Activated T-cell treated with anti-CD3 and anti-CD28 coated beads for 4 hours (primary cell): ENCODE results near the gene AGMAT.
A peak's percentile ranks its signal among the peaks of the same experiment; 100 is the strongest.

Source experiments
- DNase-seq: peaks from one replicate; pipeline ENCODE4 v3.0.0-alpha.2; 2020

The AGMAT gene

GRCh38 chr1:15558516-15558915 lies 26.3 kb downstream of the AGMAT start:
- DNase-seq: no peak

- no peak for DNase-seq
These were observed 27.3 kb downstream of the AGMAT start for GRCh38 chr1:15557594-15557993.

GRCh38 chr1:15557008-15557407 lies 27.8 kb downstream of the AGMAT start:
- DNase-seq: no peak

- no peak for DNase-seq
These were observed 34.3 kb downstream of the AGMAT start for GRCh38 chr1:15550573-15550972.

GRCh38 chr1:15546641-15547040 lies 38.2 kb downstream of the AGMAT start:
- DNase-seq: no peak

GRCh38 chr1:15543589-15544568 lies 41.0 kb downstream of the AGMAT start:
- DNase-seq: no peak

- DNase-seq: no peak
These were observed 41.6 kb downstream of the AGMAT start for GRCh38 chr1:15543251-15543588.

GRCh38 chr1:15542388-15543250 lies 42.2 kb downstream of the AGMAT start:
- DNase-seq: no peak

GRCh38 chr1:15541231-15541792 lies 43.5 kb downstream of the AGMAT start:
- no peak for DNase-seq

GRCh38 chr1:15540186-15540585 lies 44.7 kb downstream of the AGMAT start:
- no peak for DNase-seq

- no peak for DNase-seq
These were observed 46.1 kb downstream of the AGMAT start for GRCh38 chr1:15538771-15539170.

GRCh38 chr1:15531682-15532081 lies 53.2 kb downstream of the AGMAT start:
- no peak for DNase-seq

GRCh38 chr1:15531003-15531402 lies 53.8 kb downstream of the AGMAT start:
- DNase-seq: no peak

GRCh38 chr1:15526490-15527339 lies 58.1 kb downstream of the AGMAT start, which contains the start of gene DNAJC16:
DNAJC16 (plus strand) TSS chr1:15526848; CDS start chr1:15529106, 2,258 bp downstream.
- peak; percentile 92 for DNase-seq

- no peak for DNase-seq
These were observed 58.8 kb downstream of the AGMAT start for GRCh38 chr1:15526021-15526489.

GRCh38 chr1:15525050-15526020 lies 59.5 kb downstream of the AGMAT start:
- no peak for DNase-seq

- DNase-seq: peak; percentile 100
These were observed 60.4 kb downstream of the AGMAT start for GRCh38 chr1:15524283-15525049.

GRCh38 chr1:15524021-15524282 lies 60.9 kb downstream of the AGMAT start, which contains the start of gene CASP9:
CASP9 (minus strand) TSS chr1:15524215; CDS start chr1:15524200, 15 bp downstream.
- no peak for DNase-seq

- DNase-seq: no peak
These were observed 61.5 kb downstream of the AGMAT start for GRCh38 chr1:15523104-15524020.
